Ovary (tissue), 9 donors: ENCODE data around the gene TWIST1. TPM values are rescaled to one million over a fixed set of nuclear protein-coding genes. Genes with fewer than 3 reads are reported as not detected.

ENCODE experiments used
- DNase-seq, 5 donors: peaks; one replicate each; pipeline ENCODE4 v3.0.0-alpha.2; 2019 to 2020
- H3K27ac ChIP-seq, 2 donors: fragments of 200-600 bp; one replicate each; pipeline versions ENCODE4 v1.5.1 to v1.8.0; 2019 to 2022
- H3K27me3 ChIP-seq: fragments of 200-600 bp; one replicate; pipeline ENCODE4 v1.8.0; 2022
- H3K36me3 ChIP-seq: fragments of 200-600 bp; sonication (generic); one replicate; pipeline ENCODE4 v1.5.1; 2019
- H3K4me1 ChIP-seq: one replicate; pipeline ENCODE4 v1.8.1; 2013; ENCODE audit warnings: mild to moderate bottlenecking, moderate library complexity; ENCODE audit not compliant: insufficient read depth
- H3K4me3 ChIP-seq: fragments of 200-600 bp; sonication (generic); one replicate; pipeline ENCODE4 v1.5.1; 2017
- H3K9me3 ChIP-seq, 2 donors: fragments of 200-600 bp in 1 of 2; sonication (generic) in 1 of 2; one replicate each; pipeline versions ENCODE4 v1.5.1 to v1.8.1; 2013 to 2019; ENCODE audit warnings: mild to moderate bottlenecking in 1 of 2, moderate library complexity in 1 of 2
- EP300 ChIP-seq: sonication (generic); formaldehyde crosslinking; IDR thresholded peaks from one replicate; pipeline ENCODE4 v1.6.1; 2017; ENCODE audit warnings: antibody characterized with exemption
- POLR2A ChIP-seq: fragments of 450-650 bp; IDR thresholded peaks from one replicate; pipeline ENCODE4 v1.6.1; 2017; ENCODE audit warnings: antibody characterized with exemption, mild to moderate bottlenecking, moderate library complexity
- WGBS, 3 donors: extraction: QIAGEN DNeasy Blood & Tissue Kit in 1 of 3; methylation state at CpG; one replicate each; pipeline versions ENCODE4 v1.1.5 to v1.1.7; 2013 to 2017; 5-methylcytosine and 5-hydroxymethylcytosine counted together
- intact Hi-C, 4 donors: fragments of 100-400 bp; cut with DNase I; formaldehyde crosslinking; loops; one replicate each; pipeline versions ENCODE4 v1.11.0 to v1.15.1; 2022 to 2023
- polyA plus RNA-seq, 2 donors: library from polyadenylated mRNA; stranded (reverse); fragments of 200-250 nt in 1 of 2; fragments of 350-450 nt in 1 of 2; fragmentation: Illumina TruSeq in 1 of 2; extraction: RNeasy Lipid Tissue Mini Kit (QIAGEN cat#74804) in 1 of 2; gene quantifications; one replicate each; pipeline ENCODE4 v1.2.3, GENCODE V29; 2013 to 2014
- total RNA-seq, 7 donors: library from RNA; depleted of rRNA in 2 of 7; stranded (reverse); fragments of >200 nt in 2 of 7; fragmentation: NEBNext Ultra II Directional in 3 of 7; extraction: Animal tissue kit (Norgen Biotek cat#: 25700) in 3 of 7; gene quantifications; one replicate each; pipeline versions ENCODE4 v1.1.0 to v1.2.4, GENCODE V29; 2016 to 2023
- TF ChIP-seq, protein P1 (sequence below), 3 donors: fragments of 450-650 bp in 2 of 3; fragments of 200-600 bp in 1 of 3; IDR thresholded peaks; one replicate each; pipeline versions ENCODE4 v1.5.1 to v1.8.0; 2016 to 2022; ENCODE audit warnings: antibody characterized with exemption in 3 of 3, mild to moderate bottlenecking in 1 of 3
- donor health status: DM: no; HTN: no; CAD: no; lungs with moderate emphysema.
- donor health status: DM: no; HTN: no; CAD: no.
- donor health status: Bipolar disorder and iron deficiency.
- donor health status: DM: yes; HTN: yes; CAD: no.
- donor health status: DM: no; HTN: no; CAD: no.
- donor health status: DM: yes; HTN: yes; CAD: no.

Gene TWIST1
- total and polyA plus RNA-seq, 9 donors = 2.7 to 8.6 (median 5.0) TPM

DNA sequence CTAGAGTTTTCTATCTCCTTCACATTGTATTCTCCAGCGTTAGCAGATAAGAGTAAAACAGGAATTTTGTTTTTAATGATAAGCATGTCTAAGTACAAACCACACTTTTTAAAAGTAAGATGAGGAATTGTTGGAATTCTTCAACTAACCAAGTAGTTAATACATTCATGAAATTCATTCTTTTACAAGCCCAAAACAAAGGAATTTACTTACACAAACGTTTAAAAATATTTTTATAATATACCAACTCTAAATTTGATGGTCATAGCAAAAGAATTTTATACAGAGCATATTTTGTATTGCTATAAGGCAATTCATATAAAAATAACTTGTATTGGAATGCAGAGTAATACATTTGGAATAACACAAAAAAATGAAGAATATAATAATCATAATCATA, 51.3 kb downstream of the TWIST1 start:
- H3K4me1 ChIP-seq = no peaks in the 10 kb centered on the region
- no peaks in the 10 kb centered on the region for H3K9me3 ChIP-seq
- no peaks in the 10 kb centered on the region for H3K27me3 ChIP-seq
- H3K36me3 ChIP-seq = no peaks in the 10 kb centered on the region
- H3K27ac ChIP-seq = no peak overlapping the region
- DNase-seq = no peak
- no peak overlapping the region for H3K4me3 ChIP-seq
- WGBS, 3 donors = 4 to 18% (median 6%) methylated on average over 2 of the region's 2 CpGs
- intact Hi-C loops = no loop called here
- TF ChIP-seq POLR2A (no peak), EP300 (no peak)
- TF ChIP-seq, protein P1, sequence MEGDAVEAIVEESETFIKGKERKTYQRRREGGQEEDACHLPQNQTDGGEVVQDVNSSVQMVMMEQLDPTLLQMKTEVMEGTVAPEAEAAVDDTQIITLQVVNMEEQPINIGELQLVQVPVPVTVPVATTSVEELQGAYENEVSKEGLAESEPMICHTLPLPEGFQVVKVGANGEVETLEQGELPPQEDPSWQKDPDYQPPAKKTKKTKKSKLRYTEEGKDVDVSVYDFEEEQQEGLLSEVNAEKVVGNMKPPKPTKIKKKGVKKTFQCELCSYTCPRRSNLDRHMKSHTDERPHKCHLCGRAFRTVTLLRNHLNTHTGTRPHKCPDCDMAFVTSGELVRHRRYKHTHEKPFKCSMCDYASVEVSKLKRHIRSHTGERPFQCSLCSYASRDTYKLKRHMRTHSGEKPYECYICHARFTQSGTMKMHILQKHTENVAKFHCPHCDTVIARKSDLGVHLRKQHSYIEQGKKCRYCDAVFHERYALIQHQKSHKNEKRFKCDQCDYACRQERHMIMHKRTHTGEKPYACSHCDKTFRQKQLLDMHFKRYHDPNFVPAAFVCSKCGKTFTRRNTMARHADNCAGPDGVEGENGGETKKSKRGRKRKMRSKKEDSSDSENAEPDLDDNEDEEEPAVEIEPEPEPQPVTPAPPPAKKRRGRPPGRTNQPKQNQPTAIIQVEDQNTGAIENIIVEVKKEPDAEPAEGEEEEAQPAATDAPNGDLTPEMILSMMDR (IDR thresholded peaks at IDR 0.05) = no peak

Other genes starting within 250 kb of the TWIST1 start
- gene FERD3L, start 27.8 kb upstream of the TWIST1 start, total RNA-seq = not detected
- not detected for gene FERD3L, start 27.8 kb upstream of the TWIST1 start, polyA plus RNA-seq